Measurements from ENCODE around the gene WBP2.

Gene WBP2

DNA sequence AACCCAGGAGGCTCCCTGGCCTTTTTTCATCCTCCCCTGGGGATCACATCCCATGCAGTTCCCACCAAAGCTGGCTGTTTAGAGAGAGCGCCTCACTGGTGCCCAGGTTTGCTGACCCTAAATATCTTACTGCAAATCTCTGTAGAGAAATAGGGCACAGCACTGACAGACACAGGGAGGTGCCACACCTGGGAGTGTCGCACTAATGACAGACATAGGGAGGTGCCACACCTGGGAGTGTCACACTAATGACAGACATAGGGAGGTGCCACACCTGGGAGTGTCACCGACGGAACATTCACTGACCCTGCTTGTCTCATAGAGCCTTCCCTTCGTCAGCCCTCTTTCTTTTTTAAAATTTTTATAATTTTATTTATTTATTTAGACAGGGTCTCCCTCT lies 44.9 kb downstream of the WBP2 start:
- no peak overlapping the region for H3K9ac ChIP-seq (ENCODE audit: low read length)
- H3F3A ChIP-seq (ENCODE audit: insufficient read depth, low read length): no peaks in the 10 kb centered on the region
- peaks cover 5% of the 10 kb centered on the region; the same call in 1 of the 2 replicates for H3K36me3 ChIP-seq (replicated peaks; ENCODE audit: insufficient read depth, low read length)
- no peak overlapping the region for H3K4me2 ChIP-seq (ENCODE audit: low read depth, low read length)
- no peaks in the 10 kb centered on the region for H4K20me1 ChIP-seq (ENCODE audit: insufficient read depth, low read length)
- no peak overlapping the region for H2AFZ ChIP-seq (ENCODE audit: low read length)
- no peaks in the 10 kb centered on the region for H3K9me2 ChIP-seq (replicated peaks; ENCODE audit: insufficient read depth, low read length)
- H3K27ac ChIP-seq (ENCODE audit: low read length): no peak overlapping the region
- no peaks in the 10 kb centered on the region for H3K27me3 ChIP-seq (replicated peaks; ENCODE audit: insufficient read depth, low read length)
- H3K9me3 ChIP-seq (replicated peaks; ENCODE audit: insufficient read depth, low read length): no peaks in the 10 kb centered on the region
- DNase-seq: no peak
- TF ChIP-seq EZH2phosphoT487 (IDR thresholded peaks at IDR 0.05; ENCODE audit: low read length) (no peak), EZH2 (optimal IDR thresholded peaks at IDR 0.05; ENCODE audit: low read depth, low read length) (no peak)
- TF ChIP-seq, protein P1, sequence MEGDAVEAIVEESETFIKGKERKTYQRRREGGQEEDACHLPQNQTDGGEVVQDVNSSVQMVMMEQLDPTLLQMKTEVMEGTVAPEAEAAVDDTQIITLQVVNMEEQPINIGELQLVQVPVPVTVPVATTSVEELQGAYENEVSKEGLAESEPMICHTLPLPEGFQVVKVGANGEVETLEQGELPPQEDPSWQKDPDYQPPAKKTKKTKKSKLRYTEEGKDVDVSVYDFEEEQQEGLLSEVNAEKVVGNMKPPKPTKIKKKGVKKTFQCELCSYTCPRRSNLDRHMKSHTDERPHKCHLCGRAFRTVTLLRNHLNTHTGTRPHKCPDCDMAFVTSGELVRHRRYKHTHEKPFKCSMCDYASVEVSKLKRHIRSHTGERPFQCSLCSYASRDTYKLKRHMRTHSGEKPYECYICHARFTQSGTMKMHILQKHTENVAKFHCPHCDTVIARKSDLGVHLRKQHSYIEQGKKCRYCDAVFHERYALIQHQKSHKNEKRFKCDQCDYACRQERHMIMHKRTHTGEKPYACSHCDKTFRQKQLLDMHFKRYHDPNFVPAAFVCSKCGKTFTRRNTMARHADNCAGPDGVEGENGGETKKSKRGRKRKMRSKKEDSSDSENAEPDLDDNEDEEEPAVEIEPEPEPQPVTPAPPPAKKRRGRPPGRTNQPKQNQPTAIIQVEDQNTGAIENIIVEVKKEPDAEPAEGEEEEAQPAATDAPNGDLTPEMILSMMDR (IDR thresholded peaks at IDR 0.05; ENCODE audit: low read length): no peak
- no peak overlapping the region for H3K4me3 ChIP-seq (ENCODE audit: low read length)
- no peaks in the 10 kb centered on the region for H3K4me1 ChIP-seq (ENCODE audit: low read length)
- no peaks in the 10 kb centered on the region for H3K79me2 ChIP-seq (ENCODE audit: low read length)

DNA sequence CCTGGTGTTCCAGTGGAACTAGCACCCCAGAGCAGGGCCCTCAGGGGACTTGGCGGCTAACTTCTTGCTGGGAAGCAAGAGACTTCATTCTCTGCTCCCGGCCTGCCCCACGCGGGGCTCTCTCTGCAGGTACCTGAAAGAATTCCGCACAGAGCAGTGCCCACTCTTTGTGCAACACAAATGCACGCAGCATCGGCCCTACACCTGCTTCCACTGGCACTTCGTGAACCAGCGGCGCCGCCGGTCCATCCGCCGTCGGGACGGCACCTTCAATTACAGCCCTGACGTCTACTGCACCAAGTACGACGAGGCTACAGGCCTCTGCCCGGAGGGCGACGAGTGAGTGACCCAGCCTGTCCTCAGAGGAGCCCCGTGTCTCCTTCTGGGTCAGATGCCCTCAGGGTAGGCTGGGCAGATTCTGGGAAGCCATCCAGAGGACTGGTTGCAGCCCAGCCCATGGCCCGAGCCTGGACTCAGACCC lies 45.5 kb downstream of the WBP2 start:
- Histone ChIP-seq H3K27ac (ENCODE audit: low read length) (no peak overlapping the region), H2AFZ (ENCODE audit: low read length) (no peak overlapping the region), H3K27me3 (replicated peaks; ENCODE audit: insufficient read depth, low read length) (no peaks in the 10 kb centered on the region), H3F3A (ENCODE audit: insufficient read depth, low read length) (no peaks in the 10 kb centered on the region), H3K4me1 (ENCODE audit: low read length) (no peaks in the 10 kb centered on the region), H3K9me2 (replicated peaks; ENCODE audit: insufficient read depth, low read length) (no peaks in the 10 kb centered on the region), H3K36me3 (replicated peaks; ENCODE audit: insufficient read depth, low read length) (peaks cover 5% of the 10 kb centered on the region; the same call in 1 of the 2 replicates), H3K79me2 (ENCODE audit: low read length) (no peaks in the 10 kb centered on the region), H3K4me2 (ENCODE audit: low read depth, low read length) (no peak overlapping the region), H3K9me3 (replicated peaks; ENCODE audit: insufficient read depth, low read length) (no peaks in the 10 kb centered on the region), H3K4me3 (ENCODE audit: low read length) (no peak overlapping the region), H3K9ac (ENCODE audit: low read length) (no peak overlapping the region), H4K20me1 (ENCODE audit: insufficient read depth, low read length) (no peaks in the 10 kb centered on the region)
- DNase-seq: no peak
- no peak for TF ChIP-seq EZH2 (optimal IDR thresholded peaks at IDR 0.05; ENCODE audit: low read depth, low read length)
- no peak for TF ChIP-seq EZH2phosphoT487 (IDR thresholded peaks at IDR 0.05; ENCODE audit: low read length)
- TF ChIP-seq, protein P1 (IDR thresholded peaks at IDR 0.05; ENCODE audit: low read length): no peak

- H4K20me1 ChIP-seq (ENCODE audit: insufficient read depth, low read length): no peaks in the 10 kb centered on the region
- DNase-seq: no peak
- H3K9me2 ChIP-seq (replicated peaks; ENCODE audit: insufficient read depth, low read length): no peaks in the 10 kb centered on the region
- TF ChIP-seq, protein P1 (IDR thresholded peaks at IDR 0.05; ENCODE audit: low read length): no peak
- TF ChIP-seq EZH2 (optimal IDR thresholded peaks at IDR 0.05; ENCODE audit: low read depth, low read length): no peak
- no peak for TF ChIP-seq EZH2phosphoT487 (IDR thresholded peaks at IDR 0.05; ENCODE audit: low read length)
- no peak overlapping the region for H3K9ac ChIP-seq (ENCODE audit: low read length)
- H3K27ac ChIP-seq (ENCODE audit: low read length): no peak overlapping the region
- no peak overlapping the region for H2AFZ ChIP-seq (ENCODE audit: low read length)
- H3K79me2 ChIP-seq (ENCODE audit: low read length): no peaks in the 10 kb centered on the region
- no peaks in the 10 kb centered on the region for H3K9me3 ChIP-seq (replicated peaks; ENCODE audit: insufficient read depth, low read length)
- no peak overlapping the region for H3K4me3 ChIP-seq (ENCODE audit: low read length)
- H3K4me2 ChIP-seq (ENCODE audit: low read depth, low read length): no peak overlapping the region
- H3K27me3 ChIP-seq (replicated peaks; ENCODE audit: insufficient read depth, low read length): no peaks in the 10 kb centered on the region
- H3K36me3 ChIP-seq (replicated peaks; ENCODE audit: insufficient read depth, low read length): peaks cover 5% of the 10 kb centered on the region; the same call in 1 of the 2 replicates
- H3K4me1 ChIP-seq (ENCODE audit: low read length): no peaks in the 10 kb centered on the region
- H3F3A ChIP-seq (ENCODE audit: insufficient read depth, low read length): no peaks in the 10 kb centered on the region
These were observed 46.1 kb downstream of the WBP2 start for GRCh38 chr17:75808905-75809621.

Measured in MM.1S (cell line).